Chondrocyte (in vitro differentiated cells): ENCODE measurements around the gene SLC8B1. TPM values are rescaled to one million over a fixed set of nuclear protein-coding genes. Genes with fewer than 3 reads are reported as not detected.

Experiments used
- DNase-seq: peaks from one replicate; pipeline ENCODE4 v3.0.0; 2021; ENCODE audit warnings: mixed read lengths, low spot score
- H3K27ac Mint-ChIP-seq: one replicate; pipeline ENCODE4 v1.8.0; 2021; ENCODE audit warnings: mild to moderate bottlenecking, moderate library complexity, mixed read lengths; ENCODE audit not compliant: unreplicated experiment
- H3K27me3 Mint-ChIP-seq: 2 replicates; pipeline ENCODE4 v1.8.0; 2021; ENCODE audit warnings: low read depth, mixed read lengths
- H3K36me3 Mint-ChIP-seq: 2 replicates; pipeline ENCODE4 v1.8.0; 2021; ENCODE audit warnings: low read depth, mixed read lengths
- H3K4me1 Mint-ChIP-seq: 2 replicates; pipeline ENCODE4 v1.8.0; 2021; ENCODE audit warnings: low read depth, mild to moderate bottlenecking, mixed read lengths
- H3K4me3 Mint-ChIP-seq: one replicate; pipeline ENCODE4 v1.8.0; 2021; ENCODE audit warnings: mild to moderate bottlenecking, moderate library complexity, mixed read lengths; ENCODE audit not compliant: unreplicated experiment
- H3K9me3 Mint-ChIP-seq: 2 replicates; pipeline ENCODE4 v1.8.0; 2021; ENCODE audit warnings: low read depth, mixed read lengths
- total RNA-seq: library from RNA; stranded (reverse); gene quantifications from 3 replicates; pipeline ENCODE4 v1.2.1, GENCODE V29; 2021
- TF ChIP-seq, protein P1 (sequence below): fragments of 200-600 bp; sonication (generic); IDR thresholded peaks from 2 replicates; pipeline ENCODE4 v1.5.0; 2021; ENCODE audit warnings: antibody characterized with exemption, mild to moderate bottlenecking, moderate library complexity

SLC8B1 gene
- total RNA-seq, 1 donor from 2014 or later: 20.9 TPM

- Mint-ChIP-seq H3K27ac (no peak overlapping the region), H3K4me1 (peaks cover 25% of the 10 kb centered on the region), H3K36me3 (peaks cover 4% of the 10 kb centered on the region), H3K4me3 (no peak overlapping the region), H3K9me3 (peaks cover 10% of the 10 kb centered on the region), H3K27me3 (no peaks in the 10 kb centered on the region)
- no peak for DNase-seq
- TF ChIP-seq, protein P1, sequence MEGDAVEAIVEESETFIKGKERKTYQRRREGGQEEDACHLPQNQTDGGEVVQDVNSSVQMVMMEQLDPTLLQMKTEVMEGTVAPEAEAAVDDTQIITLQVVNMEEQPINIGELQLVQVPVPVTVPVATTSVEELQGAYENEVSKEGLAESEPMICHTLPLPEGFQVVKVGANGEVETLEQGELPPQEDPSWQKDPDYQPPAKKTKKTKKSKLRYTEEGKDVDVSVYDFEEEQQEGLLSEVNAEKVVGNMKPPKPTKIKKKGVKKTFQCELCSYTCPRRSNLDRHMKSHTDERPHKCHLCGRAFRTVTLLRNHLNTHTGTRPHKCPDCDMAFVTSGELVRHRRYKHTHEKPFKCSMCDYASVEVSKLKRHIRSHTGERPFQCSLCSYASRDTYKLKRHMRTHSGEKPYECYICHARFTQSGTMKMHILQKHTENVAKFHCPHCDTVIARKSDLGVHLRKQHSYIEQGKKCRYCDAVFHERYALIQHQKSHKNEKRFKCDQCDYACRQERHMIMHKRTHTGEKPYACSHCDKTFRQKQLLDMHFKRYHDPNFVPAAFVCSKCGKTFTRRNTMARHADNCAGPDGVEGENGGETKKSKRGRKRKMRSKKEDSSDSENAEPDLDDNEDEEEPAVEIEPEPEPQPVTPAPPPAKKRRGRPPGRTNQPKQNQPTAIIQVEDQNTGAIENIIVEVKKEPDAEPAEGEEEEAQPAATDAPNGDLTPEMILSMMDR: no peak
These were observed 77.3 kb downstream of the SLC8B1 start for GRCh38 chr12:113257564-113257963.

- H3K36me3 Mint-ChIP-seq: peaks cover 5% of the 10 kb centered on the region
- no peak overlapping the region for H3K4me3 Mint-ChIP-seq
- H3K4me1 Mint-ChIP-seq: peaks cover 4% of the 10 kb centered on the region
- no peak for DNase-seq
- no peaks in the 10 kb centered on the region for H3K27me3 Mint-ChIP-seq
- no peak overlapping the region for H3K27ac Mint-ChIP-seq
- H3K9me3 Mint-ChIP-seq: peaks cover 10% of the 10 kb centered on the region
- TF ChIP-seq, protein P1: no peak
These were observed 80.6 kb downstream of the SLC8B1 start for GRCh38 chr12:113254298-113254697.

DNA sequence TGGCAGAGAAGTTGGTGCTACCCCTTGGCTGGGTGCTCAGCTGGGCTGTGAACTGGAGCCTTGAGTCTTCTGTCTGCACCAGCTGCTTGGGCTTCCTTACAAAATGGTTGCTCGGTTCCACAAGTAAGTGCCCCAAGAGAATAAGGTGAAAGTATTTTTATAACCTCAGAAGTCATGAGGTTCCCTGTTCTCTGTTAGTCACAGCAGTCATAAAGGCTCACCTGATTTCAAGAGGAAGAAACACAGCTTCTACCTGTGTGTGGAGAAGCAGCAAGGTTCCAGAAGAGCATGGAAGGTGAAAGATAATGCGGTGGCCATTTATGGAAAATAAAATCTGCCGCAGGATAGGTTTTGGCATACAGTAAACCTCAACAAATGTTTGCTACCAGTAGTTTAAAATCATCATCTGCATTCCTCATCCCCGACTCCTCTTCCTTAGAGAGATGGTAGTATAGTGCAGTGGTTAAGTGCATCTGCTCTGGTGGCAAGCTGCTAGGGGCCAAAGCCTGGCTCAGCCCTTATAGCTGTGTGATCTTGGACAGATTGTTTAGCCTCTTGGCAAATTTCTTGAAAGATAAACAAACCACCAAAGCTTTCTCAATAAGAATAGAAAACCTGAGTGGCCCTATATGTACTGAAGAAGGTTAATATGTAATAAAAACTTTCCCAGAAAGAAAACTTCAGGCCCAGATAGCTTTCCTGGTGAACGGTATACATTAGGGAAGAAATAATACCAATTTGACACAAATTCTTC, 81.2 kb downstream of the SLC8B1 start:
- H3K4me1 Mint-ChIP-seq: no peaks in the 10 kb centered on the region
- TF ChIP-seq, protein P1: no peak
- no peak for DNase-seq
- H3K4me3 Mint-ChIP-seq: no peak overlapping the region
- H3K36me3 Mint-ChIP-seq: peaks cover 5% of the 10 kb centered on the region
- no peak overlapping the region for H3K27ac Mint-ChIP-seq
- peaks cover 10% of the 10 kb centered on the region for H3K9me3 Mint-ChIP-seq
- no peaks in the 10 kb centered on the region for H3K27me3 Mint-ChIP-seq

DNA sequence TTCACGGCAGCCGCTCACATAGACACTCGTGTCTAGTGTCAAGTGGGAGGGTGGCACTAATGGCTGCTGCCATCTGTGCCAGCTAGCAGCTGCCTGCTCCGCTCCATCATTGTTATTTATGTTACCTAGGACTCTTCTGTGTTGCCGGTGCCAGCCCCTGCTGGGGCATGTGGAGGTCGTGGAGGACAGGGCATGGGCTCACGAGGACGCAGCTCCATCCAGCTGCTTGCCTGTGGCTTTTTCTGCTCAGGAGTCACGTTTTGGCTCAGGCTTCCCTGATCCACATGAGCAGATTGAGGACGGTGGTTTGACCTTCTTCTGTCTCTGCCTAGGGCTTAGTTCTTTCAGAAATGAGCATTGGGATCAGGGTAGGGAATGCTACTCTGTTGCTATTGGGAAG, 82.4 kb downstream of the SLC8B1 start:
- peaks cover 10% of the 10 kb centered on the region for H3K9me3 Mint-ChIP-seq
- TF ChIP-seq, protein P1: no peak
- H3K4me1 Mint-ChIP-seq: no peaks in the 10 kb centered on the region
- peaks cover 5% of the 10 kb centered on the region for H3K36me3 Mint-ChIP-seq
- H3K27me3 Mint-ChIP-seq: no peaks in the 10 kb centered on the region
- no peak overlapping the region for H3K27ac Mint-ChIP-seq
- peak; percentile 47 for DNase-seq
- no peak overlapping the region for H3K4me3 Mint-ChIP-seq

- no peak overlapping the region for H3K27ac Mint-ChIP-seq
- no peaks in the 10 kb centered on the region for H3K27me3 Mint-ChIP-seq
- peaks cover 10% of the 10 kb centered on the region for H3K9me3 Mint-ChIP-seq
- H3K4me1 Mint-ChIP-seq: peaks cover 8% of the 10 kb centered on the region
- TF ChIP-seq, protein P1: no peak
- DNase-seq: peak; percentile 83
- no peak overlapping the region for H3K4me3 Mint-ChIP-seq
- H3K36me3 Mint-ChIP-seq: peaks cover 5% of the 10 kb centered on the region
These were observed 83.4 kb downstream of the SLC8B1 start for GRCh38 chr12:113251404-113252070.
